GM18508 (cell line): ENCODE data around the gene CNTNAP5.
"Not testable (repeated sequence)": the region's sequence is repeated elsewhere in the genome, so short reads cannot be mapped to it uniquely, and the experiment has no call there.

Experiments
- ATAC-seq: cut with Tn5 transposase; IDR thresholded peaks from one replicate; pipeline ENCODE4 v1.9.1; 2021; ENCODE audit warnings: moderate number of reproducible peaks; ENCODE audit not compliant: insufficient read depth, unreplicated experiment

Gene CNTNAP5

DNA sequence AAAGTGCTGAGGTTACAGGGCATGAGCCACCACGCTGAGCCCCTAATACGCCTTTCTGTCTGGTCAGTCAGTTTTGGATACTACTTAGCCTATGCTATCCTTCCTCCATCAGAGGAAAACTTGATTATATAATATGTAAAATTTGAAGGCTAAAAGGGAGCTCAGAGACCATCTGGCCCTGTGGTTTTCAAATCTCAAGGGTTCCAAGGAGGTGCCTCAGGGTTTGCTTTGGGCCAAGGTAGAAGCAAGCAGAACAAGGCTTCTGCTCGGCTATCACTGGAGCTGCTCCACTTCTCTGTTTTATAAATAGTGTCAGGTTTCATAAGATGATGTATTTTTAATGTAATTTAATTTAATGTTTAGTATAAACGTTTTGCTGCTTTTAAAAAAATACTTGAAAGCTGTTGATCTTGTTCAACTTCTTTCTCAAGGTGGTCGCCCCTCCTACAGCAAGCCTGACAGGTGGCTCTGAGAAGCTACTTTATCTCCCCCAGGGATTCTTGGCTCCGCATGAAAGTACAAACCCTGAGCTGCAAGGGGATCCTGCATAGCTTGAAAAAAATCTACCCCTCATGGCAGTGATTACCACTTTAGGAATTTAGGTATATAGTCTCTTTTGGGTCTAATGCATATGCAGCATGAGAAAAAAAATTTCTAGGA, 290.3 kb downstream of the CNTNAP5 start:
- no peak for ATAC-seq

DNA sequence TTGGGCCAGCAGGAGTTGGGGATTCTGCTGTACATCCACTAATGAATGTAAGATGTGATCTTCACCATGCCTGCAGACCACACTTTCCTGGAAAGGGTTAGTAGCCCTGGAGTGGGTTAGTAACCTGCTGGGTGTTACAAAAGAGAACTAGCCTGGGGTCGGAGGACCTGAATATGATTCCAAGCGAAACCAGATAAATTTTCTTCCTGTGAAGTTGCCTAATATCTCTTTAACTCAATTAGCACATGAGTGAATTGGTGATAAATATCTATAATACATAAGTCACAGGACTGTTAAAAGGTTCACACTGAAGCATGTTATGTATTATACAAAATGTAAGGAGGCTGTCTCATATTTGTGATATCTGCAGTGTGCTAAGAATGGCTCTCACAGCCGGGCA, 291.0 kb downstream of the CNTNAP5 start:
- ATAC-seq, result no peak

DNA sequence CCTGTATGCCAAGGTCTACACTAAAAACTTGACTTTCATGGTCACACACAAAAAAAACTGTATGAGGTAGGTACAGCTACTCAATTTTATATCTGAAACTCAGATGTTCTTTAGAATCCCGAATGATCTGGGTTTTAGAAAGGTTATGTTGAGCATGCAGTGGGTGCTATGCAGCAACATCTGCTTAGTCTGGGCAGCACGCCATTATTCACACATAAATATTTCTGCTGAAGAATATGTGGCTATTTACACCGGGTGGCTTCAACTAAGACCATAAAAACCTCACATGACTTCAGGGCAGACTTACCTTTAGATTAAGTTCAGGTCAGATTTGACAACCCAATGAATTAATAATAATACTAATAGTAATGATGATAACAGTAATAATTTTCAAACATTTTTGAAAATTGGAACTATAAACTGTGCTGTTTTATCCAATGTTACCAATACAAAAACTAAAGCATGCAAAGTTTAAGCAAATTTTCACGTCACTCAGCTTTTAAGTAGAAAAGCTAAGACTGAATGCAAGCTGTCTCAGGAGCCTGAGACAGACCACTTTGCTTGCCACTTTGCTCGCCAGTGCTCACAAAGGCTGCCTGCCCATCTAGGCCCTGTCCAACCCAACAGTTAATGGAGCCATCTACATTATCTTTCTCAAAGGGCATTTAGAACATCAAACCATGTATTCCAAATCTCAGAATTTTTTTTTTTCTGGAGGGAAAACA, 292.0 kb downstream of the CNTNAP5 start:
- ATAC-seq, result no peak

DNA sequence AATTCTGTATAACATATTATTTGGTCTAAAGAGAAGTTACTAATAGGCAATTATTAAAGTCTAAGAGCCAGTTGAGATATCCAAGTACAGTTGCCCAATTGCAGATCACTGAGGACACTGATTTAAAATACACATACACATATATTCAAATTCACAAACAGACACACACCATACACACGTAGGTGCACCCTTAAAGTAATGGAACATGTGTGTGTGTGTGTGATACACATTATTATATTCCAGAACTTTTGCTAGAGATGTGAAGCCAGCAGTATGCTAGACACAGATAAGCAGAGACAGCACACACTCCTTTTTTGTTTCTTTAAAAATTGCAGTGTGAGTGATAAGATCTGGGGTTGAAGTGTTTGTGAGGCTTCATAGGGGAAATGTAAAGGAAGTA, 292.5 kb downstream of the CNTNAP5 start:
- no peak for ATAC-seq

DNA sequence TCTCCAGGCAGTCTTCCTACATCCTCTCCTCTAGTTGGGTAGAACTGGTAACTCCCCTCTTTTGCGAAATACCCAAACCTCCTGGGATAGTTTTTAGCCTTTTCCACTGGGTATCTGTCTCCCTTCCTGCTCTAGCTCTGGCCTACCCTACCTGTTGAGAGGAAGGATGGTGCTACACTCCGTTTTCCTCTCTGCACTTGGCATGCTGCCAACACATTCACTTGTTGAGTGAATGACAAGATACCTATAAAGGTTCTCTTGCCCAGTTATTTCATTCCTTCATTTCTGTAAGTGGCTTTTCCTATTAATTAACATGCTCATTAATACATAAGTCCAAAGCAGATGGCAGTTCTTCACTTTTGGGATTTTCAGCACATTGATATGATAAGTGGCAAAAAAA, 293.8 kb downstream of the CNTNAP5 start:
- no peak for ATAC-seq

DNA sequence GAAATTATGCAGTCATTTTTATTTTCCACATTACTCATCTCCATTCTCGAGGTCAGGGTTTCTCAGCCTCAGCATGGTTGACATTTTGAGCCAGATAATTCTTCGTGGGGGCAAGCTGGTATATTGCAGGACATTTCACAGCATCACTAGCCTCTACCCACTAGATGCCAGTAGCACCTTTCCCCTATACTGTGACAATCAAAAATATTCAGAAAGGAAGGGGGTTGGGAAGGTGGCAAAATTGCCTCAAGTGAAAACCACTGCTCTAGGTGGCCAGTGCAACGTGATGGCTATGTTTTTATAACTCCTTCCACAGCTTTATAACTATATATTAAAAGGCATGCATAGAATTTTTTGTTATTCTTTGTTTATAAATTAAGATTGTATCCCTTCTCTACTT, 294.5 kb downstream of the CNTNAP5 start:
- no peak for ATAC-seq

DNA sequence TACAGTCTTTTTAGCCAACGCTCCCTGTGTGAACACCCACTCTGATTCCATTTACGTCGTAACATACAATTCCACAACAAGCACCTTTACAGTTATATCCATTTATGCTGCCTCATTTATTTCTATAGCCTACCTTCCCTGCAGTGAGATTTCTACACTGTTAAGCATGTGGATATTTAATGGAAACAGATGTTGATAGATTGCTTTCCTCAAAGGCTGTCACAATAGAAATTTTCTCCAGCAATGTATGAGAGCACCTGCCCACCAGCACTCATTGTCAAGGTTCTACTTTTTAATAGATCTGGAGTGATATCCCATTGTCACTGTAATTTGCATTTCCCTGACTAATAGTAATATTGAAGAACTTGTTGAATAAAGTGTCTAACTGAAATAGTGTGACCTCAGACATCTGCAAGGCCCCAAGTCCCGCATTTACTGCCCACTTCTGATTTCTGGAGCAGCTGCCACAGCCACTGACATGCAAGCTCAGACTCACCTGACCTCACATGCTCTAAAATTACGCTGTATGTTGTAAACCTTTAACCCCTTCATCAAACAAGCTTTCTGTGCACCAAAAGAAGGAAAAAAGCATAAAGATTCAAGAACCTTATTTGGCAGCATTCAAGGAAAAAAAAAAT, 295.1 kb downstream of the CNTNAP5 start:
- ATAC-seq, result no peak

DNA sequence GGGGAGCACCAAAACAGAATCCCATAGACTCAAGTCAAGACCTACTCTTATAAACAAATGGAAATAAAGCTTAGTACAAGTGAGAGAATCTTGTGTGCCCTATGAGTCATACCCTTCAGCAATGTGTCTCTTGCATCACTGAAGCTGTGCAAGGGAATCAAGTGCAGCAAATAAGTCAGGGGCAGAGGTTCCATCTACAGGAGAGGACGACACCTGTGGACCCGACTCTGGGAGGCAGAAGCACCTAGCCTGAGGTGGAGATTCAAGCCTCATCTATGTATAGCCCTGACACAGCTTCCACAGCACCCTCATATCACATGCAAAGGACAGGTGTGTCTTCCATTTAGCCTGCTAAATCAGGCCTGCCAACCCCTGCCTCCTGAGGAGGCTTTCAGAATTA, 298.2 kb downstream of the CNTNAP5 start:
- ATAC-seq, result no peak

DNA sequence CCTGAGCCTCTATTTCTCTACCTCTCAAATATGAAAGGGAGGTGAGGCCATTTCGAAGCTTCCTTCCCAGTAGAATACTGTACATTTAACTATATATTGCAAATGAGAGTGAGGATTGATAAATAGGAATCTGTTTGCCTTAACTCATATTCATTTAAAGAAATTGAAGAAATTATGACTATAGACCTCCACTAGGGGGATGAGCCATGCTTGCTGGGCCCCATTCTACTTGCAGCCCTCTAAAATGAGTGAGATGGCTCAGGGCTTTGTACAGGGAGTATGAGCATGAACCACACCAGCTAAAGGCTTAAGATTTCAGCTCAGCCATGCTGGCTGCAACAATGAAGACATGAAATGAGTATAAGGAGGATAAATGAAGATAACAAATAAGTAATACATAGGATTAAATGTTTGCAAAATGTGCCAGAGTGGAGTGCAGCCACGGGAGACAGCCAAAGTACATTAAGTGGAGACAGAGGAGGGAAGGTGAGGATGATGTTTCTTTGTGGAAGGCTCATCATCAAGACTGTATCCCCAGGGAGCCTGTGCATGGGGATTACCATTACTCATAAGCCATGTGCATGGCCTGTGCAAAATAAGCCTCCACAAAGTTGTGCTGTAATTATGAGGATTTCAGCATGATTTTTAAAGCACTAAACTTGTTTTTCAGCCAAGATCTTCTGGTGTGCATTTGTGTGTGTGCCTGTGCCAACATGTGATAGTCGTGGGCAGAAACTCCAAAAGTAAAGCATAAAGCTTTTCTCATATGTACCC, 300.8 kb downstream of the CNTNAP5 start:
- ATAC-seq, result no peak

DNA sequence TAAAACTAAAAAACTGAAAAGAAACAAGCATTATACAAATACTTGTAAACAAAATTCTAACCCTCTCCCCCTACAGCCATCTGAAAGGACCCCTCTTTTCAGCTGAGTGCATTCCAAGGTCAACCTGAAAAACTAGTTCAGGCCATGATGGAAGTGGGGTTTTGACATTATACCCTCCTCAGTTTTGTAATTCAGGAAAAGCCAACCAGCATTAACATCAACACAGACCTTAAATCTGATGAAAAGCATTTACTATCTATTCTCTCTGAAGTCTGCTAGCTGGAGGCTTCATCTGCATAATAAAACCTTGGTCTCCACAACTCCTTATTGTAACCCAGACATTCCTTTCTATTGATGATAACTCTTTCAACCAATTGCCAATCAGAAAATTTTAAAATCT, 302.2 kb downstream of the CNTNAP5 start:
- no peak for ATAC-seq

DNA sequence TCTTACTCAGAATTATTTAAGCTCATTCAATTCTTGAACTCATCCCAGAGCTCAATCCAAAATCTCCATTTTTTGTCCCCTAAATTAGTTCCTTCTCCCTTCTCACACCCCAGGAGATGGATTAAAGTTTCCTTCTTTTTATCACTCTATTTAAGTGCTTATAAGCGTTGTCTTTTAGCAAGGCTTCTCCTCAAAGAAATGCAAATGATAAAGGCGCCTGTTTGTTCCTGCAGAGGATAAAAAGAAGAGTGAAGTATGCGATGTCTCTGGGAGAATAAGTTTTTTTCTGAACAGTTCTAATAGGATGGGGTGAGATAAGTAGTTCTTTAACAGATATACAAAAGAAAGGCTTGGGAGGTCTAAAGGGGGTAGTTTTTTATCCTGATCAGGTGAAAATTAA, 303.3 kb downstream of the CNTNAP5 start:
- no peak for ATAC-seq

DNA sequence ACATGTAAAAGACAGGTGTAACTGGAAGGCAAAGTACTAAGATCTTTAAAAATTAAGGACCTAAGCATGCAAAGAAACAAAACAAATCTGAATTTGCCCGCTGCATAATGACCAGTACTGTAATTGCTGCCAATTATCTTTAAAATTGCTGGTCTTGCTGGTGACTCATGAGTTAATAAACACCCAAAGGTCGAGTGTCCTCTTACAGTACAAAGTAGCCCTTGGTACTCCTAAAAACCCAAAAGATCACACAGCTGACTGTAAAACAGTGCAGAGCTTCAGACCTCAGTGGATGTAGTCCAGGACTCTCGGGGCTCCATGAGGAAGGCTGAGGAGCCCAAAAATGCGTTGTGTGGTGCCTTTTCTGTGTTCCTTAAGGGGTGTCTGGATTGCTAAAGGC, 308.7 kb downstream of the CNTNAP5 start:
- no peak for ATAC-seq

DNA sequence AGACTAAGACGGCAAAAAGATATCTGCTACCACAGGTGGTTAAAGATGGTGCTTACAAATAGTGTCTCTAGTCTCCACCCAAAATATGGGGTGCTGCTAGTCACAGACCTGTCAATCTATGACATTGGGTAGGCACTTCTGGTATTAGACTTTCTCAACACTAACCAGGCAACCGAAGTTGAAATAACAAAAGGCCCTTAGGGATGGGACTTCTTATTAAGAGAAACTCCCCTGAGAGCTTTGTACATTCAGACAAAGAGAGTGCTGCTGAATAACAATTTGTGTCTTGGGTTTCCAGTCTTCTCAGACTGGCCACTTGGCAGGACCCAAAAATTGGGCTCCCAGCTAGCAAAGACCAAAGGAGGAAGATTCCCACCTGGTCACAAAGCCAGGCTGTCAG, 310.0 kb downstream of the CNTNAP5 start:
- ATAC-seq, result no peak

DNA sequence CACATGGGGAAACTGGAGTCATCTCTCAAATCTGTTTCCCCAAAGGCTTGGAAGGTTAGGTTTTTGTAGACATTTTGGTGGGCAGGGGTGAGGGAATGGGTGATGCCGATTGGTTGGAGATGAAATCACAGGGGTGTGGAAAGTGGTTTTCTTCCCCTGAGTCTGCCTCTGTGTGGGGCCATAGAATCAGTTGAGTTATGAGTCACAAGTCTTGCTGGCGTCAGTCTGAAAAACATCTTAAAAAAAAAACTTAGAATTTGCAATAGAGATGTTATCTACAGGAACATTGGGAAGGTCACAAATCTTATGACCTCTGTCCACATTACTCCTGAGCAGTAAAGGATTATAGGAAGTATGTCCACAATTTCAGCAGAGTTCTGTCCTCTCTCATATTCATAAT, 314.6 kb downstream of the CNTNAP5 start:
- ATAC-seq, result no peak

DNA sequence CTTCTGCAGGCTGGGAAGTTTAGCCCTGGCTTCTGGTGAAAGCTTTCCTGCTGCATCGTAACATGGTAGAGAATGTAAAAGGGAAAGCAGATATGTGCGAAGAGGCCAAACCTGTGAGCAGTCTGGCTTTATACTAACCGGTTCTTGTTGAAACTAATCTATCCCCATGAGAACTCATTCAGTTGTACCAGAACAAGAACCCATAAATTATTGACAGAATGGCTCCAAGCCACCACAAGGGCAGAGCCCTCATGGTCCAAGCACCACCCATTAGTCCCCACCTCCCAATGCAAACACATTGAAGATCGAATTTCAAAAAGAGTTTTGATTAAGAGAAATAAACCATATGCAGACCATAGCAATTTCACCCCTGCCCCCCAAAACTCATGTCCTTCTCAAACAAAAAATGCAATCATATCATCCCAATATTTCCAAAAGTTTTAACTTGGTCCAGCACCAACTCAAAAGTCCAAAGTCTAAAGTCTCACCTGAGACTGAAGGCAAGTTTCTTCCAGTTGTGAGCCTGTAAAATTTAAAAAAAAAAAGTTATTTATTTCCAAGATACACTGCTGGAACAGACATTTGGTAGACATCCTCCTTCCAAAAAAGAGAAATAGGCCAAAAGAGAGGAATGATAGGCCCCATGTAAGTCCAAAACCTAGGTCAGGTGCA, 318.9 kb downstream of the CNTNAP5 start:
- no peak for ATAC-seq

DNA sequence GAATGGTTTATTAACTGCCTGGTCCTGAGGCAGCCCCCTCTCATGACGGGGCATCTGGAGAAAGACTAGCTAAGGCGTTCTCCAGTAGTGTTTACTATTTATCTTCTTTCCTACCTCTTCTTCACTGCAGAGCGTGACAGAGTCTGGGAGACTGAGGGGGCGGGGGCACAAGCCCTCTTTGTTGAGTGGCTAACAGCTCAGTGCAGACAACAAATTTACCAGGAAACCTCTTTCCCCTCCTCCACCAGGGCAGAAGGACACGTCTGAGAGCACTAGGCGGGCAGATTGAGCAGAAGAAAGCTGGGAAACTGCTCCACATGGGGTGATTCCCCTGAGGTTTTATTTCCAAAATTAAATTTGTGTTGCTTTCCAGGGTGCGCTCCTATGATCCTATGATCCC, 322.1 kb downstream of the CNTNAP5 start:
- no peak for ATAC-seq

DNA sequence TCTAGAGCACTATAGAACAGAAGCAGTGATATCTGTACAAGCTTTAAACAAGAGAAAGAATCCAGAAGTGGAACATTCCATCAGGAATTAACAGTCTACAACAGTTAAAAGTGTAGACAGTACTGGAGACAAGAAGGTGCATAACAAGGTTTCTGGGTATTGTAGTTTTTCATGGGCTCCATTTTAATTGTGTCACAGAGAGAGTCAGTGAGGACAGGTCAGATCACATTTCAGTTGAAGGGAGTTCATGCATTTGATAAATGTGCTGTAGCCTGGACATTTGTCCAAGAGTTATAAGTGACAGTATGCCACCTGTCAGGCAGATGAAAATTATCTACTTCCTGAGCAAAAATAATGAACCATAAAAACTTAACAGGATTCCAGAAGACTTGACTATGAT, 328.6 kb downstream of the CNTNAP5 start:
- no peak for ATAC-seq

DNA sequence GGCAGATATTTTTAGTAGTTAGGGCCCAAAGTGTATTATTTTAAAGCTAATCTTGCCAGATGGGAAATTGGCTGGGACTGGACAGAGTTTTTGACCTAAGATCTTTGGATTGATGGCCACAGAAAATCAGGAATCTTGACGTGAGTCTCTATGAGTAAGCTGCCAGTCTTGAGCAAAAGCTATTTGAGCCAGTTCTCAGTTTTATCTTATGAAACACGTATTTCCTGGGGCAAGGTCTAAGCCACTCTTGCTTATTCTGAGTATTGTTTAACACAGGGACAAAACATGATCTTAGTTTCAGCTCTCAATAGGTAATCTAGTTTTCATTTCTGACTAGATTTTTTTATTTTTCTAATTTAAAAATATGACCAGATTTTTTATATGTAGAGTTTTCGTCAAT, 329.4 kb downstream of the CNTNAP5 start:
- ATAC-seq, result no peak

DNA sequence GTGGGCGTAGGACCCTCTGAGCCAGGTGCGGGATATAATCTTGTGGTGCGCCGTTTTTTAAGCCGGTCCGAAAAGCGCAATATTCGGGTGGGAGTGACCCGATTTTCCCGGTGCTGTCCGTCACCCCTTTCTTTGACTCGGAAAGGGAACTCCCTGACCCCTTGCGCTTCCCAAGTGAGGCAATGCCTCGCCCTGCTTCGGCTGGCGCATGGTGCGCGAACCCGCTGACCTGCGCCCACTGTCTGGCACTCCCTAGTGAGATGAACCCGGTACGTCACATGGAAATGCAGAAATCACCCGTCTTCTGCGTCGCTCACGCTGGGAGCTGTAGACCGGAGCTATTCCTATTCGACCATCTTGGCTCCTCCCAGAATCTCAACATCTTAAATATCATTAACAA, 336.9 kb downstream of the CNTNAP5 start:
- not testable (repeated sequence) for ATAC-seq

DNA sequence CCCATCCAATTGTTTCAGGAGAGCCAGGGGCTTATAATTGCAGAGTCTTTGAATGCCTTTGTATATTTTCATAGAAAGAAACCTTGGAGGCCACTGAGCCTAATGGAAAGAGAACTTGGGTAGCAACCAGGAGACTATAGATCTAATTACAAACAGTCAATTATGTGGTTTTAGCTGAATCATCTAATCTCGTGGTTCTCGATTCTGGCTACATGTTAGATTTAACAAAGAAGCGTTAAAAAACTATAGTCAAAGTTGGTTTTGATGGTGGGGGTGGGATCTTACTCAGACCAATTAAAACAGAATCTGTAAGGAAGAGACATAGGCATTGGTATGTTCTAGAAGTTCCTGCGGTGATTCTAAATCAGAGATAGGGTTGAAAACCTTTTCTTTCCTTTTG, 344.1 kb downstream of the CNTNAP5 start:
- ATAC-seq, result no peak
